Measurements from ENCODE around the gene ZNF488. TPM values are rescaled to one million over a fixed set of nuclear protein-coding genes. Genes with fewer than 3 reads are reported as not detected.
"Not testable (repeated sequence)": the region's sequence is repeated elsewhere in the genome, so short reads cannot be mapped to it uniquely, and the experiment has no call there.

The ZNF488 gene
- total and polyA plus RNA-seq, 3 experiments from 2014 or later = 0.42 to 0.44 TPM; not detected in 1

- Mint-ChIP-seq H3K36me3 (no peaks in the 10 kb centered on the region), H3K9me3 (no peaks in the 10 kb centered on the region), H3K27me3 (peaks cover 0 to 4% of the 10 kb centered on the region in 2 donors), H3K4me3 (no peak overlapping the region), H3K4me1 (no peaks in the 10 kb centered on the region), H3K27ac (no peak overlapping the region)
- Histone ChIP-seq H3K36me3 (ENCODE audit: insufficient read depth, low read length) (no peaks in the 10 kb centered on the region), H3K27ac (ENCODE audit: low read depth, low read length) (no peak overlapping the region), H3K27me3 (ENCODE audit: insufficient read depth, low read length, poor library complexity, severe bottlenecking) (no peaks in the 10 kb centered on the region), H3K9me3 (ENCODE audit: low read length) (no peaks in the 10 kb centered on the region), H3K4me3 (ENCODE audit: low read length) (no peak overlapping the region), H3K4me1 (ENCODE audit: insufficient read depth, low read length) (no peaks in the 10 kb centered on the region)
- POLR2A ChIA-PET = no interaction called here
- CTCF ChIA-PET = no interaction called here
- no peak for DNase-seq
Measured at GRCh38 chr10:47418966-47419365, 34.9 kb upstream of the ZNF488 start.

DNA sequence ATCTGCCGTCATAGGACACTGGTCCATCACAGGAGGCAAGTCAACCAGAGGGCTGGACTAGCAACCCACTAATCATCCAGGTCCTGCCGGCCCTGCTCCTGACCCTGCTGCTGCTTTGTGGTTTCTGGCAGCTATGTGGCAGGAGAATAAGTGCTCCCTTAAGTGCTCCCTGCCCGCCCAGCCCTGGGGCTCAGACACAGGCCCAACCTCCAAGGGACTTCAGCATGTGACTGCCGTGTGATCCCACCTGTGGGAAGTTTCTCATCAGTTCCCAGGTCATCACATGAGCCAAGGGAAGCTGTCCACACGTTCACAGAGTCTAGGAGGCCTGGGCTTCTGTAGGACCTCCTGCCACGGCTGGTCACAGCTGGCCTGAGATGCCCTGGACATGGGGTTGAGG lies 34.2 kb upstream of the ZNF488 start:
- H3K36me3 ChIP-seq (ENCODE audit: insufficient read depth, low read length) = no peaks in the 10 kb centered on the region
- H3K27ac ChIP-seq (ENCODE audit: low read depth, low read length) = no peak overlapping the region
- H3K4me3 Mint-ChIP-seq = no peak overlapping the region
- H3K27ac Mint-ChIP-seq = no peak overlapping the region
- no peaks in the 10 kb centered on the region for H3K27me3 ChIP-seq (ENCODE audit: insufficient read depth, low read length, poor library complexity, severe bottlenecking)
- no peak for DNase-seq
- no peak overlapping the region for H3K4me3 ChIP-seq (ENCODE audit: low read length)
- ChIA-PET CTCF (no interaction called here), POLR2A (no interaction called here)
- peaks cover 0 to 3% of the 10 kb centered on the region in 2 donors for H3K27me3 Mint-ChIP-seq
- no peaks in the 10 kb centered on the region for H3K4me1 Mint-ChIP-seq
- no peaks in the 10 kb centered on the region for H3K9me3 ChIP-seq (ENCODE audit: low read length)
- no peaks in the 10 kb centered on the region for H3K36me3 Mint-ChIP-seq
- H3K9me3 Mint-ChIP-seq = no peaks in the 10 kb centered on the region
- no peaks in the 10 kb centered on the region for H3K4me1 ChIP-seq (ENCODE audit: insufficient read depth, low read length)

GRCh38 chr10:47416305-47417218 lies 32.5 kb upstream of the ZNF488 start:
- H3K27ac ChIP-seq (ENCODE audit: low read depth, low read length); POLR2A ChIA-PET; H3K27ac Mint-ChIP-seq; DNase-seq; H3K36me3 Mint-ChIP-seq; H3K27me3 Mint-ChIP-seq; CTCF ChIA-PET; H3K9me3 Mint-ChIP-seq; H3K27me3 ChIP-seq (ENCODE audit: insufficient read depth, low read length, poor library complexity, severe bottlenecking); H3K4me3 Mint-ChIP-seq; H3K36me3 ChIP-seq (ENCODE audit: insufficient read depth, low read length); H3K9me3 ChIP-seq (ENCODE audit: low read length); H3K4me3 ChIP-seq (ENCODE audit: low read length); H3K4me1 ChIP-seq (ENCODE audit: insufficient read depth, low read length); H3K4me1 Mint-ChIP-seq: not testable (repeated sequence)

GRCh38 chr10:47415520-47416304 lies 31.6 kb upstream of the ZNF488 start:
- Mint-ChIP-seq H3K27ac (no peak overlapping the region), H3K9me3 (no peaks in the 10 kb centered on the region), H3K36me3 (no peaks in the 10 kb centered on the region), H3K4me1 (no peaks in the 10 kb centered on the region), H3K4me3 (no peak overlapping the region), H3K27me3 (peaks cover 0 to 3% of the 10 kb centered on the region in 2 donors)
- Histone ChIP-seq H3K4me3 (ENCODE audit: low read length) (no peak overlapping the region), H3K27me3 (ENCODE audit: insufficient read depth, low read length, poor library complexity, severe bottlenecking) (no peaks in the 10 kb centered on the region), H3K4me1 (ENCODE audit: insufficient read depth, low read length) (no peaks in the 10 kb centered on the region), H3K27ac (ENCODE audit: low read depth, low read length) (no peak overlapping the region), H3K9me3 (ENCODE audit: low read length) (no peaks in the 10 kb centered on the region), H3K36me3 (ENCODE audit: insufficient read depth, low read length) (no peaks in the 10 kb centered on the region)
- ChIA-PET CTCF (no interaction called here), POLR2A (no interaction called here)
- DNase-seq = no peak

- CTCF ChIA-PET = no interaction called here
- H3K27ac Mint-ChIP-seq = no peak overlapping the region
- no peak overlapping the region for H3K4me3 Mint-ChIP-seq
- no peak overlapping the region for H3K27ac ChIP-seq (ENCODE audit: low read depth, low read length)
- H3K27me3 Mint-ChIP-seq = peaks cover 0 to 3% of the 10 kb centered on the region in 2 donors
- POLR2A ChIA-PET = no interaction called here
- no peaks in the 10 kb centered on the region for H3K4me1 Mint-ChIP-seq
- no peak for DNase-seq
- H3K27me3 ChIP-seq (ENCODE audit: insufficient read depth, low read length, poor library complexity, severe bottlenecking) = no peaks in the 10 kb centered on the region
- H3K9me3 ChIP-seq (ENCODE audit: low read length) = no peaks in the 10 kb centered on the region
- H3K4me1 ChIP-seq (ENCODE audit: insufficient read depth, low read length) = no peaks in the 10 kb centered on the region
- H3K36me3 Mint-ChIP-seq = no peaks in the 10 kb centered on the region
- no peaks in the 10 kb centered on the region for H3K36me3 ChIP-seq (ENCODE audit: insufficient read depth, low read length)
- H3K9me3 Mint-ChIP-seq = no peaks in the 10 kb centered on the region
- no peak overlapping the region for H3K4me3 ChIP-seq (ENCODE audit: low read length)
Measured at GRCh38 chr10:47414752-47415519, 30.8 kb upstream of the ZNF488 start.

DNA sequence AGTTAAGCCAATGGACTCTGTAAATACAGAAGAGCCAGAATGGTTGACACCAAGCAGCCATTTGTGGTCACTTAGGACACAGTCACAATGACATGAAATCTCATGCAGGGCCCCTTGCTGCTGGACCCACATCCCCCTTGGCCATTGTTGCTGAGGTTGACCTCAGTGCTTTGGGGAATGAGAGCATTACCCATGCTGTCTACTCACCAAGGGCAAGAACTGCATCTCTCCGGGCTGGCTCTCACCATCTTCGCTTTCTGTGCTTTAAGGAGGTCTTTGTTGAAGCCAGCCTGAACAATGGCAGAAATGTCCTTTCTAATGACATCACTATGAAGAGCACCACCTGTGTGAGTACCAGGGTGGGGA lies 30.1 kb upstream of the ZNF488 start:
- Mint-ChIP-seq H3K27me3 (peaks cover 0 to 3% of the 10 kb centered on the region in 2 donors), H3K4me1 (no peaks in the 10 kb centered on the region), H3K4me3 (no peak overlapping the region), H3K27ac (no peak overlapping the region), H3K36me3 (no peaks in the 10 kb centered on the region), H3K9me3 (no peaks in the 10 kb centered on the region)
- Histone ChIP-seq H3K4me3 (ENCODE audit: low read length) (no peak overlapping the region), H3K4me1 (ENCODE audit: insufficient read depth, low read length) (no peaks in the 10 kb centered on the region), H3K27me3 (ENCODE audit: insufficient read depth, low read length, poor library complexity, severe bottlenecking) (no peaks in the 10 kb centered on the region), H3K27ac (ENCODE audit: low read depth, low read length) (no peak overlapping the region), H3K36me3 (ENCODE audit: insufficient read depth, low read length) (no peaks in the 10 kb centered on the region), H3K9me3 (ENCODE audit: low read length) (no peaks in the 10 kb centered on the region)
- ChIA-PET CTCF (no interaction called here), POLR2A (no interaction called here)
- no peak for DNase-seq

DNA sequence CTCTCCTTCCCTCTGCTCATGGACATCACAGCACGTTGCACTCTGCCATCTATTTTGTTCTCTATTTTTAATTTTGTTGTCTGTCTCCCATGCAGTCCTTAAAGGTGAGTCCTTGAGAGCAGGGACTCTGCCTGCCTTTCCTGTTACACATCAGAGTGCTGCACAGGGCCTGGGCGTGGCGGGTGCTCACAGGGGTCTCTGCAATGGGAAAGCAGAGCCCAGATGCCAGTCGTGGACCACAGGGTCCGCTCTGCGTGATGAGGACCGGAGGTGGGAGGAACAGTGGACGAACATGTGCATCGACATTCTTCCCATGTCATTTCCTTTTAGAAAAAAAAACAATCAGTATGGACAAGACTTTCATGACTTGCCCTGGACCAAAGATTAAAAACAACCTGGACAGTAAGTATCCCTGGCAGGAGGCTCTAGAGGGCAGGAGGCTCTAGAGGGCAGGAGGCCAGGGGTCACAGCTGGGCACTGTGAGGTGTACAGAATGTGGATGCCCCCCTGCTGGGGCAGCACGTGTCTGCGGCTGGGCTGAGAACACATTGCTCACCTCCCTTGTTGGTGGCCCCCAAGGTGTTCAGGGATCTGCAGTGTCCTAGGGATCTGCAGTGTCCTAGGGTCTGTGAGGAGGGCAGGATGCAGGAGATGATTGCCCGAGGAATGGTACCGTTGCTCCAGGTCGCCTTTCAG lies 29.6 kb upstream of the ZNF488 start:
- no peaks in the 10 kb centered on the region for H3K27me3 ChIP-seq (ENCODE audit: insufficient read depth, low read length, poor library complexity, severe bottlenecking)
- H3K36me3 Mint-ChIP-seq = no peaks in the 10 kb centered on the region
- no peak overlapping the region for H3K27ac ChIP-seq (ENCODE audit: low read depth, low read length)
- DNase-seq = no peak
- ChIA-PET CTCF (no interaction called here), POLR2A (no interaction called here)
- peaks cover 0 to 1% of the 10 kb centered on the region in 2 donors for H3K27me3 Mint-ChIP-seq
- no peaks in the 10 kb centered on the region for H3K9me3 Mint-ChIP-seq
- H3K4me3 ChIP-seq (ENCODE audit: low read length) = no peak overlapping the region
- no peak overlapping the region for H3K27ac Mint-ChIP-seq
- H3K4me1 Mint-ChIP-seq = no peaks in the 10 kb centered on the region
- no peaks in the 10 kb centered on the region for H3K4me1 ChIP-seq (ENCODE audit: insufficient read depth, low read length)
- no peaks in the 10 kb centered on the region for H3K36me3 ChIP-seq (ENCODE audit: insufficient read depth, low read length)
- no peaks in the 10 kb centered on the region for H3K9me3 ChIP-seq (ENCODE audit: low read length)
- H3K4me3 Mint-ChIP-seq = no peak overlapping the region
